HepG2 (cell line): ENCODE data around the gene IL1R1. TPM values are rescaled to one million over a fixed set of nuclear protein-coding genes. Genes with fewer than 3 reads are reported as not detected.

Experiments used
- ATM ChIP-seq: fragments of 450-650 bp; IDR thresholded peaks from 2 replicates; pipeline ENCODE4 v1.7.1; 2017; ENCODE audit warnings: mild to moderate bottlenecking, borderline replicate concordance
- E2F1 ChIP-seq: sonication (generic); formaldehyde crosslinking; IDR thresholded peaks from 2 replicates; pipeline ENCODE4 v1.5.0; 2020; ENCODE audit warnings: missing genetic modification reagents
- FOSL2 ChIP-seq: sonication (generic); formaldehyde crosslinking; IDR thresholded peaks from 2 replicates; pipeline ENCODE4 v1.4.0; 2020; ENCODE audit warnings: missing genetic modification reagents
- HNF1A ChIP-seq, 2 experiments: sonication (generic) in 1 of 2; formaldehyde crosslinking in 1 of 2; IDR thresholded peaks; 2 replicates each; pipeline versions ENCODE4 v1.4.0 to v1.6.1; 2016 to 2020; ENCODE audit warnings: borderline replicate concordance in 1 of 2, low read depth in 1 of 2, mild to moderate bottlenecking in 1 of 2, missing genetic modification reagents in 1 of 2
- PHF5A ChIP-seq: IDR thresholded peaks from one replicate; pipeline ENCODE4 v1.6.1; 2018; ENCODE audit warnings: low read depth, missing genetic modification reagents; ENCODE audit not compliant: unreplicated experiment
- RELA ChIP-seq: sonication (generic); formaldehyde crosslinking; IDR thresholded peaks from 2 replicates; pipeline ENCODE4 v1.4.0; 2020; ENCODE audit warnings: missing genetic modification reagents
- XBP1 ChIP-seq: sonication (generic); formaldehyde crosslinking; IDR thresholded peaks from 2 replicates; pipeline ENCODE4 v1.5.0; 2020; ENCODE audit warnings: missing genetic modification reagents
- ZBTB10 ChIP-seq: sonication (generic); formaldehyde crosslinking; IDR thresholded peaks from 2 replicates; pipeline ENCODE4 v1.4.0; 2020; ENCODE audit warnings: missing genetic modification reagents, borderline replicate concordance
- ZBTB44 ChIP-seq: sonication (generic); formaldehyde crosslinking; IDR thresholded peaks from 2 replicates; pipeline ENCODE4 v1.4.0; 2020; ENCODE audit warnings: missing genetic modification reagents
- ZNF24 ChIP-seq: fragments of 450-650 bp; IDR thresholded peaks from 2 replicates; pipeline ENCODE4 v1.6.1; 2017; ENCODE audit warnings: antibody characterized with exemption, mild to moderate bottlenecking
- ZNF317 ChIP-seq: sonication (generic); formaldehyde crosslinking; IDR thresholded peaks from 2 replicates; pipeline ENCODE4 v1.5.0; 2020; ENCODE audit warnings: mild to moderate bottlenecking, missing genetic modification reagents
- ZNF362 ChIP-seq: sonication (generic); formaldehyde crosslinking; IDR thresholded peaks from 2 replicates; pipeline ENCODE4 v1.4.0; 2020; ENCODE audit warnings: missing genetic modification reagents, mild to moderate bottlenecking, borderline replicate concordance
- ZNF414 ChIP-seq: sonication (generic); formaldehyde crosslinking; IDR thresholded peaks from 2 replicates; pipeline ENCODE4 v1.5.0; 2020; ENCODE audit warnings: missing genetic modification reagents
- ZNF577 ChIP-seq: sonication (generic); formaldehyde crosslinking; IDR thresholded peaks from 2 replicates; pipeline ENCODE4 v1.4.0; 2020; ENCODE audit warnings: mild to moderate bottlenecking, low read depth, missing genetic modification reagents, borderline replicate concordance
- polyA plus RNA-seq, 8 experiments: library from polyadenylated mRNA; depleted of rRNA in 3 of 8; stranded (reverse) in 7 of 8; unstranded in 1 of 8; fragments of >200 nt; fragmentation: Illumina TruSeq in 4 of 8; extraction: Trizol in 4 of 8; gene quantifications; 2 replicates each; pipeline versions ENCODE4 v1.2.1 to v1.2.3, GENCODE V29; 2011 to 2016; ENCODE audit warnings: low read depth in 4 of 8, missing spikeins in 1 of 8, mixed read lengths in 1 of 8; ENCODE audit not compliant: insufficient read depth in 1 of 8
- total RNA-seq, 5 experiments: library from RNA; depleted of rRNA; stranded (reverse); fragments of >200 nt; fragmentation: Illumina TruSeq; extraction: Trizol; gene quantifications; 2 replicates each; pipeline ENCODE4 v1.2.3, GENCODE V29; 2016; ENCODE audit warnings: low read depth in 1 of 5

The IL1R1 gene
- total and polyA plus RNA-seq, 2 of the 13 experiments (the other 11 are each of a cell fraction or from before 2014, with no cell fraction given): 38.0 to 93.1 TPM

- TF ChIP-seq ZNF577 (CRISPR knock-in tag) (no peak), PHF5A (no peak), ZBTB10 (CRISPR knock-in tag) (no peak), ZNF362 (CRISPR knock-in tag) (no peak), ZBTB44 (CRISPR knock-in tag) (no peak), HNF1A (IDR thresholded peaks at IDR 0.05; ENCODE audit: low read depth) (peak; percentile 89), HNF1A (CRISPR knock-in tag; IDR thresholded peaks at IDR 0.05; ENCODE audit: borderline replicate concordance) (0 out of 2 replicates have a peak, but pooled peaks have one; percentile 21), ATM (no peak), ZNF317 (CRISPR knock-in tag) (no peak), ZNF24 (no peak), ZNF414 (CRISPR knock-in tag) (no peak), FOSL2 (CRISPR knock-in tag) (peak; percentile 30; the same call in 1 of the 2 replicates), RELA (no peak), E2F1 (CRISPR knock-in tag) (no peak), XBP1 (CRISPR knock-in tag) (no peak)
These were observed 40.5 kb upstream of the IL1R1 start (continued) for GRCh38 chr2:102101849-102102635.
